Smooth muscle cell (in vitro differentiated cells): ENCODE results near the gene UNC5C. TPM values are rescaled to one million over a fixed set of nuclear protein-coding genes. Genes with fewer than 3 reads are reported as not detected.

Source experiments
- DNase-seq: peaks from one replicate; lab custom pipeline; 2025; ENCODE audit not compliant: unreplicated experiment; lab: John Stamatoyannopoulos, UW
- H2AFZ ChIP-seq: fragments of 200-600 bp; sonication (generic); 2 replicates; pipeline ENCODE4 v1.6.0; 2016; ENCODE audit warnings: antibody characterized with exemption, low read depth, mild to moderate bottlenecking
- H3F3A ChIP-seq: fragments of 200-600 bp; sonication (generic); 2 replicates; pipeline ENCODE4 v1.6.0; 2017; ENCODE audit warnings: antibody characterized with exemption, low read depth
- H3K27ac ChIP-seq: fragments of 200-600 bp; sonication (generic); 2 replicates; pipeline ENCODE4 v1.5.1; 2016; ENCODE audit warnings: low read depth, mild to moderate bottlenecking
- H3K27me3 ChIP-seq: fragments of 200-600 bp; sonication (generic); 2 replicates; pipeline ENCODE4 v1.6.1; 2016; ENCODE audit warnings: low read depth, mild to moderate bottlenecking
- H3K36me3 ChIP-seq: fragments of 200-600 bp; sonication (generic); 2 replicates; pipeline ENCODE4 v1.5.1; 2016; ENCODE audit warnings: low read depth
- H3K4me1 ChIP-seq: fragments of 200-600 bp; sonication (generic); 2 replicates; pipeline ENCODE4 v1.5.1; 2016; ENCODE audit warnings: low read depth
- H3K4me2 ChIP-seq: fragments of 200-600 bp; sonication (generic); 2 replicates; pipeline ENCODE4 v1.6.0; 2016; ENCODE audit warnings: mild to moderate bottlenecking
- H3K4me3 ChIP-seq: fragments of 200-600 bp; sonication (generic); 2 replicates; pipeline ENCODE4 v1.5.1; 2016; ENCODE audit warnings: mild to moderate bottlenecking
- H3K79me2 ChIP-seq: fragments of 200-600 bp; sonication (generic); 2 replicates; pipeline ENCODE4 v1.6.0; 2016; ENCODE audit warnings: low read depth, mild to moderate bottlenecking
- H3K9ac ChIP-seq: fragments of 200-600 bp; sonication (generic); 2 replicates; pipeline ENCODE4 v1.6.0; 2016; ENCODE audit warnings: low read depth
- H3K9me3 ChIP-seq: fragments of 200-600 bp; sonication (generic); replicated peaks from 2 replicates; pipeline ENCODE4 v1.5.1; 2016; ENCODE audit warnings: low read depth
- H4K20me1 ChIP-seq: fragments of 200-600 bp; sonication (generic); 2 replicates; pipeline ENCODE4 v1.6.0; 2016; ENCODE audit warnings: low read depth
- WGBS: methylation state at CpG from one replicate; pipeline ENCODE4 v1.1.7; 2016; ENCODE audit warnings: low lambda C conversion rate; 5-methylcytosine and 5-hydroxymethylcytosine counted together
- polyA plus RNA-seq: library from polyadenylated mRNA; unstranded; fragments of >200 nt; fragmentation: Nextera tagmentation; extraction: Ambion mirVana; gene quantifications from 2 replicates; pipeline ENCODE4 v1.2.1, GENCODE V29; 2016
- total RNA-seq: library from RNA; depleted of rRNA; stranded (reverse); fragments of >200 nt; gene quantifications from 2 replicates; pipeline ENCODE4 v1.2.3, GENCODE V29; 2014
- TF ChIP-seq, protein P1 (sequence below): fragments of 200-600 bp; sonication (generic); IDR thresholded peaks from 2 replicates; pipeline ENCODE4 v1.5.1; 2017; ENCODE audit warnings: borderline replicate concordance, mild to moderate bottlenecking, antibody characterized with exemption; ENCODE audit not compliant: insufficient read depth, poor library complexity, severe bottlenecking

The UNC5C gene
- total and polyA plus RNA-seq, 2 experiments from 2014 or later = 2.0 to 15.6 TPM

- Histone ChIP-seq H2AFZ (peak overlapping the region; percentile 36), H3K9me3 (no peaks in the 10 kb centered on the region), H3F3A (peaks cover 21% of the 10 kb centered on the region), H3K36me3 (no peaks in the 10 kb centered on the region), H3K27ac (peak overlapping the region; percentile 84), H3K27me3 (no peaks in the 10 kb centered on the region), H3K9ac (no peak overlapping the region), H3K4me3 (peak overlapping the region; percentile 0), H4K20me1 (no peaks in the 10 kb centered on the region), H3K4me1 (peaks cover 6% of the 10 kb centered on the region), H3K4me2 (peak overlapping the region; percentile 86), H3K79me2 (peaks cover 70% of the 10 kb centered on the region)
- no peak for DNase-seq
- WGBS = 7% methylated on average over 3 of the region's 3 CpGs
- TF ChIP-seq, protein P1, sequence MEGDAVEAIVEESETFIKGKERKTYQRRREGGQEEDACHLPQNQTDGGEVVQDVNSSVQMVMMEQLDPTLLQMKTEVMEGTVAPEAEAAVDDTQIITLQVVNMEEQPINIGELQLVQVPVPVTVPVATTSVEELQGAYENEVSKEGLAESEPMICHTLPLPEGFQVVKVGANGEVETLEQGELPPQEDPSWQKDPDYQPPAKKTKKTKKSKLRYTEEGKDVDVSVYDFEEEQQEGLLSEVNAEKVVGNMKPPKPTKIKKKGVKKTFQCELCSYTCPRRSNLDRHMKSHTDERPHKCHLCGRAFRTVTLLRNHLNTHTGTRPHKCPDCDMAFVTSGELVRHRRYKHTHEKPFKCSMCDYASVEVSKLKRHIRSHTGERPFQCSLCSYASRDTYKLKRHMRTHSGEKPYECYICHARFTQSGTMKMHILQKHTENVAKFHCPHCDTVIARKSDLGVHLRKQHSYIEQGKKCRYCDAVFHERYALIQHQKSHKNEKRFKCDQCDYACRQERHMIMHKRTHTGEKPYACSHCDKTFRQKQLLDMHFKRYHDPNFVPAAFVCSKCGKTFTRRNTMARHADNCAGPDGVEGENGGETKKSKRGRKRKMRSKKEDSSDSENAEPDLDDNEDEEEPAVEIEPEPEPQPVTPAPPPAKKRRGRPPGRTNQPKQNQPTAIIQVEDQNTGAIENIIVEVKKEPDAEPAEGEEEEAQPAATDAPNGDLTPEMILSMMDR = no peak
Measured at GRCh38 chr4:95540227-95540626, 8.5 kb downstream of the UNC5C start.

DNA sequence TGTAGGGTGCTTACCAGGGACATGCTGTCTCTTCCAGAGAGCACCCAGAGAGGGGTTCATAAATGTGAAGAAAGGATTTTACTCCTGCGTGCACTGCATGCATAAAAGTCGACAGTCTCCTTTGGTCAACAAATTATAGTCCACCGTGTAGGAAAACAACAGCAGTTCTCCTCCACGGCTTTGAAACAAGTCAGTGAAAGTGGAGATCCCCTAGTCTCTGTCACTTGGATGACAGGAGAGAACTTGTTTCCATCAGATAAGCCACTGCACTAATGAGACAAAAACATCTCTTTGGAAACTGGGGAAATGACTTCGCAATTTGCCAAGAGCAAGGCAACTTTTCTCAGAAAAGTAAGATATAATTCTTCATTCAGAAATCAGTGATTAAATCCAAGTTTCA, 9.7 kb downstream of the UNC5C start:
- H2AFZ ChIP-seq = peak overlapping the region; percentile 81
- 12% methylated on average over 5 of the region's 5 CpGs for WGBS
- DNase-seq = no peak
- H3F3A ChIP-seq = peaks cover 11% of the 10 kb centered on the region
- H3K27ac ChIP-seq = peak overlapping the region; percentile 84
- peak overlapping the region; percentile 32 for H3K9ac ChIP-seq
- no peaks in the 10 kb centered on the region for H3K9me3 ChIP-seq
- H3K4me2 ChIP-seq = peak overlapping the region; percentile 86
- peak overlapping the region; percentile 14 for H3K4me3 ChIP-seq
- H4K20me1 ChIP-seq = no peaks in the 10 kb centered on the region
- no peaks in the 10 kb centered on the region for H3K27me3 ChIP-seq
- TF ChIP-seq, protein P1 = no peak
- no peaks in the 10 kb centered on the region for H3K36me3 ChIP-seq
- peaks cover 73% of the 10 kb centered on the region for H3K79me2 ChIP-seq
- peaks cover 6% of the 10 kb centered on the region for H3K4me1 ChIP-seq

GRCh38 chr4:95537863-95538488, 10.8 kb downstream of the UNC5C start:
- no peaks in the 10 kb centered on the region for H3K27me3 ChIP-seq
- H3K36me3 ChIP-seq = no peaks in the 10 kb centered on the region
- peaks cover 11% of the 10 kb centered on the region for H3F3A ChIP-seq
- H3K27ac ChIP-seq = peak overlapping the region; percentile 84
- TF ChIP-seq, protein P1 = no peak
- no peaks in the 10 kb centered on the region for H3K9me3 ChIP-seq
- peaks cover 74% of the 10 kb centered on the region for H3K79me2 ChIP-seq
- peak overlapping the region; percentile 89 for H2AFZ ChIP-seq
- H3K4me3 ChIP-seq = peak overlapping the region; percentile 41
- H4K20me1 ChIP-seq = no peaks in the 10 kb centered on the region
- DNase-seq = no peak
- H3K9ac ChIP-seq = peak overlapping the region; percentile 44
- WGBS = 11% methylated on average over 3 of the region's 3 CpGs
- H3K4me2 ChIP-seq = peak overlapping the region; percentile 86
- peaks cover 6% of the 10 kb centered on the region for H3K4me1 ChIP-seq

GRCh38 chr4:95537191-95537590, 11.6 kb downstream of the UNC5C start:
- Histone ChIP-seq H3K36me3 (no peaks in the 10 kb centered on the region), H3K9ac (peak overlapping the region; percentile 44), H3K9me3 (no peaks in the 10 kb centered on the region), H4K20me1 (no peaks in the 10 kb centered on the region), H3K4me3 (peak overlapping the region; percentile 41), H3F3A (peaks cover 8% of the 10 kb centered on the region), H3K4me1 (peaks cover 6% of the 10 kb centered on the region), H3K27me3 (no peaks in the 10 kb centered on the region), H3K4me2 (peak overlapping the region; percentile 86), H2AFZ (peak overlapping the region; percentile 89), H3K27ac (peak overlapping the region; percentile 84), H3K79me2 (peaks cover 74% of the 10 kb centered on the region)
- no peak for DNase-seq
- TF ChIP-seq, protein P1 = no peak
- WGBS = 12% methylated on average over 8 of the region's 8 CpGs
